SK-MEL-5 (cell line): Measurements from ENCODE around the gene VPS52. TPM values are rescaled to one million over a fixed set of nuclear protein-coding genes. Genes with fewer than 3 reads are reported as not detected.
A peak's percentile ranks its signal among the peaks of the same experiment; 100 is the strongest.

Experiments
- DNase-seq: peaks from one replicate; pipeline ENCODE4 v3.0.0-alpha.2; 2016; ENCODE audit warnings: low read depth, low spot score
- in situ Hi-C: cut with HindIII; loops from 2 replicates; pipeline ENCODE4 v1.10.0; 2016; ENCODE audit warnings: low sequenced_read_pairs, high pct_unique_total_duplicates, low pct_unique_long_range_greater_than_20kb
- polyA plus RNA-seq, 2 experiments: library from polyadenylated mRNA; depleted of rRNA; stranded (reverse); fragments of >200 nt; gene quantifications; 2 replicates each; pipeline ENCODE4 v1.2.3, GENCODE V29; 2015
- total RNA-seq: library from RNA; depleted of rRNA; stranded (reverse); fragments of >200 nt; shearing (Covaris generic); gene quantifications from 2 replicates; pipeline ENCODE4 v1.2.3, GENCODE V29; 2014; rRNA removed

Gene VPS52
- 27.1 and 28.5 TPM in 2 replicates for total RNA-seq
- 40.7 and 42.3 TPM in 2 replicates for polyA plus RNA-seq (2015; cell fraction: cytosol; rRNA removed)
- 281 and 309 TPM in 2 replicates for polyA plus RNA-seq (2015; cell fraction: nucleus; rRNA removed)

- peak; percentile 99 for DNase-seq
- in situ Hi-C loops, result no loop called here
Observed at GRCh38 chr6:33271468-33272274, at the start of gene VPS52, which contains the start of gene RPS18. TSS of gene VPS52 (minus strand) at chr6:33271876. CDS start at chr6:33271675, 201 bp downstream. TSS of gene RPS18 (plus strand) at chr6:33272075. CDS start at chr6:33272120, 45 bp downstream.

- no peak for DNase-seq
- in situ Hi-C loops, result no loop called here
Observed at GRCh38 chr6:33321227-33321626, 49.6 kb upstream of the VPS52 start.

GRCh38 chr6:33320315-33321181 is 48.9 kb upstream of the VPS52 start:
- in situ Hi-C loops, result no loop called here

GRCh38 chr6:33319939-33320314 is 48.3 kb upstream of the VPS52 start:
- DNase-seq, result no peak
- in situ Hi-C loops, result no loop called here

More at GRCh38 chr6:33320315-33321181, 48.9 kb upstream of the VPS52 start:
- no peak for DNase-seq

- DNase-seq, result no peak
- in situ Hi-C loops, result no loop called here
Observed at GRCh38 chr6:33318426-33319073, 46.9 kb upstream of the VPS52 start.

GRCh38 chr6:33317669-33318425 is 46.2 kb upstream of the VPS52 start, which contains the start of gene ZBTB22:
TSS of gene ZBTB22 (minus strand) at chr6:33317744. CDS start at chr6:33316916, 828 bp downstream.
- in situ Hi-C loops, result no loop called here
- peak; percentile 99 for DNase-seq

- no peak for DNase-seq
- in situ Hi-C loops, result no loop called here
Observed at GRCh38 chr6:33317419-33317668, 45.7 kb upstream of the VPS52 start.

GRCh38 chr6:33316603-33317418 is 45.1 kb upstream of the VPS52 start:
- in situ Hi-C loops, result no loop called here
- DNase-seq, result no peak

- no peak for DNase-seq
- in situ Hi-C loops, result no loop called here
Observed at GRCh38 chr6:33315793-33316602, 44.3 kb upstream of the VPS52 start.

GRCh38 chr6:33314943-33315792 is 43.5 kb upstream of the VPS52 start:
- in situ Hi-C loops, result no loop called here
- peak; percentile 33 for DNase-seq

- DNase-seq, result peak; percentile 62
- in situ Hi-C loops, result no loop called here
Observed at GRCh38 chr6:33314515-33314942, 42.9 kb upstream of the VPS52 start.

GRCh38 chr6:33313709-33314514 is 42.2 kb upstream of the VPS52 start, which contains the start of gene TAPBP:
TSS of gene TAPBP (minus strand) at chr6:33314078. CDS start at chr6:33314041, 37 bp downstream.
- peak; percentile 33 for DNase-seq

GRCh38 chr6:33313105-33313708 is 41.5 kb upstream of the VPS52 start:
- no peak for DNase-seq
- in situ Hi-C loops, result no loop called here

More at GRCh38 chr6:33313709-33314514, 42.2 kb upstream of the VPS52 start, which contains the start of gene TAPBP:
- in situ Hi-C loops, result no loop called here
